ENCODE measurements around the gene OR4B1. TPM values are rescaled to one million over a fixed set of nuclear protein-coding genes. Genes with fewer than 3 reads are reported as not detected.

The OR4B1 gene, protein sequence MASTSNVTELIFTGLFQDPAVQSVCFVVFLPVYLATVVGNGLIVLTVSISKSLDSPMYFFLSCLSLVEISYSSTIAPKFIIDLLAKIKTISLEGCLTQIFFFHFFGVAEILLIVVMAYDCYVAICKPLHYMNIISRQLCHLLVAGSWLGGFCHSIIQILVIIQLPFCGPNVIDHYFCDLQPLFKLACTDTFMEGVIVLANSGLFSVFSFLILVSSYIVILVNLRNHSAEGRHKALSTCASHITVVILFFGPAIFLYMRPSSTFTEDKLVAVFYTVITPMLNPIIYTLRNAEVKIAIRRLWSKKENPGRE
- not detected in 2 replicates for total RNA-seq (ENCODE audit: low replicate concordance)

DNA sequence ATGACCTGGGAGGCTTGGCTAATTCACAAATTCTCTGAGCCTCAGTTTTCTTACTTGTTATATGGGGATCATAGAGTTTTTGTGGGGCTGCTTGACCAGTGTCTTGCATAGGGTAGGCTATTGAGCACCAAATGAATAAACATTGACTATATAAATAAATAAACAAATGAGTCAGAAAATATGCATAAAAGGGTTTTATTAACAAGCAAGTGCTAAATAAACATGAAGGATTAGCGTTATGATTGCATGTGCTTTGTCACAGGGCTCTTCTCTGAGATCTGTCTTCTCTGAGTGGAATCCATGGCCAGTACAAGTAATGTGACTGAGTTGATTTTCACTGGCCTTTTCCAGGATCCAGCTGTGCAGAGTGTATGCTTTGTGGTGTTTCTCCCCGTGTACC, at the start of gene OR4B1:
Gene OR4B1 (plus strand): TSS at position 301 of the 400 bp plus-strand sequence. CDS start 0 bp downstream, at position 301.

DNA sequence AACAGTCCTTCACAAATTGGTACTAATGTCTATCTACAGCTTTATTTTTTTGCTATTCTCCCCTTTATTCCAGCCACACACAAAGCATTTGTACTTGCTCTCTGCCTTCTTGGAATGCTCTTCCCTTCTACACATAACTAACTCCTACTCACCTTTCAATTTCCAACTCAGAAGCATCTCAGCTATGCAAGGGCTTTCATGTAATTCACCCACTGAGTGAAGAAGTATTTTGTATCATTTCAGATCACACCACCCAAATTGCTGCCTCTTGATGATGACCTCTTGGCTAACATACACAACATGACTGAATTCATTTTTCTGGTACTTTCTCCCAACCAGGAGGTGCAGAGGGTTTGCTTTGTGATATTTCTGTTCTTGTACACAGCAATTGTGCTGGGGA, 28.2 kb downstream of the OR4B1 start, which contains the start of gene OR4X2:
Gene OR4X2 (plus strand): TSS at position 301 of the 400 bp plus-strand sequence. CDS start 0 bp downstream, at position 301.

DNA sequence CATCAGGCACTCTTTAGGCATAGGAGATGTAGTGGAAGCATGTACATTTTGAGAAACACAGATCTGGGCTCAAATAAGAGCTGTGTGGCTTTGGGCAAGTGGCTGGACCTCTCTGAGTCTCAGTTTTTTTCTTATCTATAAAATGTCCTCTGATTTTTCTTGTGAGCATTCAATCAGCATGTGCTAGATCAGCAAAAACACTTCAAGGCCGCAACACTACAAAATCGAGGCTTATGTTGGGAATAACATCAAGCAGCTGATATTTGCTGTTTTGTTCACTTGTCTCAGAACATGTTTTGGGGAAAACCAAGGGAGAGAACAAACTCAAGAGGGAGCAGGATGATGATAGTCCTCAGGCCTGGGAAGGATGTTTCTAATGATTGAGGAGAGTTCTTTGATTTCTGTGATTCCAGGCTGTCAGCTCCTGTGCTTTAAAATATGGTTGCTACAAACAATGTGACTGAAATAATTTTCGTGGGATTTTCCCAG, 46.9 kb downstream of the OR4B1 start, which contains the start of gene OR4X1:
Gene OR4X1 (plus strand): TSS at position 439 of the 489 bp plus-strand sequence. CDS start 0 bp downstream, at position 439.

Other genes with a start within 250 kb of the OR4B1 start
- gene PTPRJ, start 236.3 kb upstream of the OR4B1 start, total RNA-seq (ENCODE audit: low replicate concordance), result 3.3 and 14.1 TPM in 2 replicates
- not detected in 2 replicates for gene OR4X2, start 28.3 kb downstream of the OR4B1 start, total RNA-seq (ENCODE audit: low replicate concordance)
- not detected in 2 replicates for gene OR4X1, start 47.1 kb downstream of the OR4B1 start, total RNA-seq (ENCODE audit: low replicate concordance)
- not detected in 2 replicates for gene OR4S1, start 89.4 kb downstream of the OR4B1 start, total RNA-seq (ENCODE audit: low replicate concordance)
- gene OR4C3, start 108.1 kb downstream of the OR4B1 start, total RNA-seq (ENCODE audit: low replicate concordance), result not detected in 2 replicates
- gene OR4C5, start 149.7 kb downstream of the OR4B1 start, total RNA-seq (ENCODE audit: low replicate concordance), result not detected in 2 replicates

Data from smooth muscle cell of the coronary artery (primary cell).